GM23338 (cell line): Measurements from ENCODE around the gene KDELR1. TPM values are rescaled to one million over a fixed set of nuclear protein-coding genes. Genes with fewer than 3 reads are reported as not detected.

Experiments used
- ATAC-seq: fragments of 200-7000 bp; cut with Tn5 transposase; 3 replicates; pipeline ENCODE4 v1.9.1; 2020
- DNase-seq: peaks from one replicate; pipeline ENCODE4 v3.0.0-alpha.2; 2015; ENCODE audit warnings: low spot score
- H2AFZ ChIP-seq: fragments of 200-600 bp; sonication (generic); 2 replicates; pipeline ENCODE4 v1.8.0; 2016; ENCODE audit warnings: antibody characterized with exemption, mild to moderate bottlenecking, moderate library complexity
- H3F3A ChIP-seq: fragments of 200-600 bp; sonication (generic); replicated peaks from 2 replicates; pipeline ENCODE4 v1.8.0; 2017; ENCODE audit warnings: antibody characterized with exemption, mixed run types, low read depth
- H3K27ac ChIP-seq: fragments of 200-600 bp; sonication (generic); 2 replicates; pipeline ENCODE4 v1.6.1; 2016; ENCODE audit warnings: low read depth
- H3K27me3 ChIP-seq: fragments of 200-600 bp; sonication (generic); 2 replicates; pipeline ENCODE4 v1.8.0; 2016; ENCODE audit warnings: mild to moderate bottlenecking, mixed run types, moderate library complexity; ENCODE audit not compliant: insufficient read depth
- H3K36me3 ChIP-seq: fragments of 200-600 bp; sonication (generic); 2 replicates; pipeline ENCODE4 v1.8.0; 2016; ENCODE audit warnings: mild to moderate bottlenecking; ENCODE audit not compliant: insufficient read depth
- H3K4me1 ChIP-seq: fragments of 200-600 bp; sonication (generic); 2 replicates; pipeline ENCODE4 v1.8.0; 2016; ENCODE audit warnings: mild to moderate bottlenecking, moderate library complexity; ENCODE audit not compliant: insufficient read depth
- H3K4me2 ChIP-seq: fragments of 200-600 bp; sonication (generic); 2 replicates; pipeline ENCODE4 v1.7.1; 2017; ENCODE audit warnings: mixed run types
- H3K4me3 ChIP-seq: fragments of 200-600 bp; sonication (generic); 2 replicates; pipeline ENCODE4 v1.6.1; 2016; ENCODE audit warnings: mixed run types
- H3K79me2 ChIP-seq: fragments of 200-600 bp; sonication (generic); replicated peaks from 2 replicates; pipeline ENCODE4 v1.8.0; 2017; ENCODE audit warnings: mild to moderate bottlenecking; ENCODE audit not compliant: insufficient read depth
- H3K9me2 ChIP-seq: fragments of 200-600 bp; sonication (generic); 2 replicates; pipeline ENCODE4 v1.8.0; 2017; ENCODE audit not compliant: insufficient read depth
- H4K20me1 ChIP-seq: fragments of 200-600 bp; sonication (generic); replicated peaks from 2 replicates; pipeline ENCODE4 v1.8.0; 2017; ENCODE audit warnings: mild to moderate bottlenecking; ENCODE audit not compliant: insufficient read depth
- H3K27ac Mint-ChIP-seq: 2 replicates; pipeline ENCODE4 v1.8.0; 2020; ENCODE audit warnings: inconsistent platforms, mild to moderate bottlenecking, moderate library complexity, mixed read lengths
- H3K27me3 Mint-ChIP-seq: 3 replicates; pipeline ENCODE4 v1.8.0; 2022; ENCODE audit warnings: low read depth, mild to moderate bottlenecking, moderate library complexity, mixed read lengths, inconsistent platforms; ENCODE audit not compliant: insufficient read depth, poor library complexity
- H3K36me3 Mint-ChIP-seq: 3 replicates; pipeline ENCODE4 v1.8.0; 2021; ENCODE audit warnings: low read depth, mild to moderate bottlenecking, inconsistent platforms, moderate library complexity, mixed read lengths
- H3K4me1 Mint-ChIP-seq: 3 replicates; pipeline ENCODE4 v1.8.0; 2020; ENCODE audit warnings: mild to moderate bottlenecking, inconsistent platforms, mixed read lengths
- H3K4me3 Mint-ChIP-seq: 3 replicates; pipeline ENCODE4 v1.8.0; 2021; ENCODE audit warnings: moderate library complexity, mild to moderate bottlenecking, inconsistent platforms, mixed read lengths
- H3K9me3 Mint-ChIP-seq: 3 replicates; pipeline ENCODE4 v1.8.0; 2020; ENCODE audit warnings: moderate library complexity, mild to moderate bottlenecking, inconsistent platforms, mixed read lengths
- CREB1 ChIP-seq: fragments of 250-450 bp; sonication (Bioruptor Pico); IDR thresholded peaks from 2 replicates; pipeline ENCODE4 v1.5.0; 2020; ENCODE audit warnings: low read depth, mild to moderate bottlenecking, moderate library complexity
- EZH2 ChIP-seq: fragments of 200-600 bp; sonication (generic); IDR thresholded peaks from one replicate; pipeline ENCODE4 v1.8.0; 2017; ENCODE audit warnings: antibody characterized with exemption, mild to moderate bottlenecking, low read depth; ENCODE audit not compliant: unreplicated experiment
- NANOG ChIP-seq: IDR thresholded peaks from 2 replicates; pipeline ENCODE4 v1.6.1; 2016; ENCODE audit warnings: antibody characterized with exemption, borderline replicate concordance
- STAT1 ChIP-seq: IDR thresholded peaks from one replicate; pipeline ENCODE4 v1.6.1; 2016; ENCODE audit warnings: antibody characterized with exemption; ENCODE audit not compliant: unreplicated experiment
- polyA plus RNA-seq: library from polyadenylated mRNA; unstranded; fragments of >200 nt; fragmentation: Nextera tagmentation; extraction: Ambion mirVana; gene quantifications from 2 replicates; pipeline ENCODE4 v1.2.1, GENCODE V29; 2016
- total RNA-seq: library from RNA; depleted of rRNA; stranded (reverse); fragments of >200 nt; shearing (Covaris generic); gene quantifications from 2 replicates; pipeline ENCODE4 v1.2.3, GENCODE V29; 2014
- TF ChIP-seq, protein P1 (sequence below): IDR thresholded peaks from one replicate; pipeline ENCODE4 v1.6.1; 2018; ENCODE audit warnings: antibody characterized with exemption; ENCODE audit not compliant: unreplicated experiment
- TF ChIP-seq, protein P2 (sequence below): fragments of 250-450 bp; sonication (Bioruptor Pico); IDR thresholded peaks from 2 replicates; pipeline ENCODE4 v1.5.0; 2020; ENCODE audit warnings: mild to moderate bottlenecking, moderate library complexity
- TF ChIP-seq, protein P3 (sequence below): IDR thresholded peaks from 2 replicates; pipeline ENCODE4 v1.6.1; 2016; ENCODE audit warnings: antibody characterized with exemption

The KDELR1 gene
- total and polyA plus RNA-seq, 2 experiments from 2014 or later = 176 to 184 TPM

DNA sequence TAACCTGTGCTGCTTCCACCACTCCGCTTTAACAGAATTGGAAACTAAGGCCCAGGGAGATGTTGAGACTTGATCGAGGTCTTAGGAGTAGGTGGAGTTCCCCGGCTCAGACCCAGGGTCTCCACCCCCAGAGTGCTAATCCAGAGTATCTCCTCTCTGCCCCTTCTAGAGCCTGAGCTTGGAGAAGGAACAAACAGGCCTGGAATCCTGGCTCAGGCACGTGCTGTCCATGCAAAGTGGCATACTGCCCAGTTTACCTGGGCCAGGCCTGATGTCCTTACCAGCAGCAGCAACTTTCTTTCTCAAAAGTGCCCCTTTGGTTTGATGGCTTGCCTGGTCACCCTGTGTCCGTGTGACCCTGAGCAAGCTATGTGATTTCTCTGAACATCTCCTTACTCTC is 23.5 kb downstream of the KDELR1 start:
- H3K27ac Mint-ChIP-seq = no peak overlapping the region
- no peaks in the 10 kb centered on the region for H3K9me2 ChIP-seq

More for the DNA sequence above, 23.5 kb downstream of the KDELR1 start:
- ATAC-seq (no peak), DNase-seq (no peak)
- Mint-ChIP-seq H3K9me3 (no peaks in the 10 kb centered on the region; the same call in 2 of the 3 replicates), H3K27me3 (peaks cover 15% of the 10 kb centered on the region), H3K4me1 (peaks cover 10% of the 10 kb centered on the region), H3K36me3 (no peaks in the 10 kb centered on the region), H3K4me3 (no peak overlapping the region)
- Histone ChIP-seq H3K36me3 (no peaks in the 10 kb centered on the region), H3F3A (no peaks in the 10 kb centered on the region), H3K27ac (no peak overlapping the region), H3K27me3 (no peaks in the 10 kb centered on the region), H2AFZ (no peak overlapping the region), H3K4me3 (no peak overlapping the region), H3K79me2 (no peaks in the 10 kb centered on the region), H3K4me1 (no peaks in the 10 kb centered on the region), H4K20me1 (no peaks in the 10 kb centered on the region), H3K4me2 (no peak overlapping the region)
- TF ChIP-seq, protein P1, sequence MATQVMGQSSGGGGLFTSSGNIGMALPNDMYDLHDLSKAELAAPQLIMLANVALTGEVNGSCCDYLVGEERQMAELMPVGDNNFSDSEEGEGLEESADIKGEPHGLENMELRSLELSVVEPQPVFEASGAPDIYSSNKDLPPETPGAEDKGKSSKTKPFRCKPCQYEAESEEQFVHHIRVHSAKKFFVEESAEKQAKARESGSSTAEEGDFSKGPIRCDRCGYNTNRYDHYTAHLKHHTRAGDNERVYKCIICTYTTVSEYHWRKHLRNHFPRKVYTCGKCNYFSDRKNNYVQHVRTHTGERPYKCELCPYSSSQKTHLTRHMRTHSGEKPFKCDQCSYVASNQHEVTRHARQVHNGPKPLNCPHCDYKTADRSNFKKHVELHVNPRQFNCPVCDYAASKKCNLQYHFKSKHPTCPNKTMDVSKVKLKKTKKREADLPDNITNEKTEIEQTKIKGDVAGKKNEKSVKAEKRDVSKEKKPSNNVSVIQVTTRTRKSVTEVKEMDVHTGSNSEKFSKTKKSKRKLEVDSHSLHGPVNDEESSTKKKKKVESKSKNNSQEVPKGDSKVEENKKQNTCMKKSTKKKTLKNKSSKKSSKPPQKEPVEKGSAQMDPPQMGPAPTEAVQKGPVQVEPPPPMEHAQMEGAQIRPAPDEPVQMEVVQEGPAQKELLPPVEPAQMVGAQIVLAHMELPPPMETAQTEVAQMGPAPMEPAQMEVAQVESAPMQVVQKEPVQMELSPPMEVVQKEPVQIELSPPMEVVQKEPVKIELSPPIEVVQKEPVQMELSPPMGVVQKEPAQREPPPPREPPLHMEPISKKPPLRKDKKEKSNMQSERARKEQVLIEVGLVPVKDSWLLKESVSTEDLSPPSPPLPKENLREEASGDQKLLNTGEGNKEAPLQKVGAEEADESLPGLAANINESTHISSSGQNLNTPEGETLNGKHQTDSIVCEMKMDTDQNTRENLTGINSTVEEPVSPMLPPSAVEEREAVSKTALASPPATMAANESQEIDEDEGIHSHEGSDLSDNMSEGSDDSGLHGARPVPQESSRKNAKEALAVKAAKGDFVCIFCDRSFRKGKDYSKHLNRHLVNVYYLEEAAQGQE = no peak
- TF ChIP-seq STAT1 (no peak), CREB1 (no peak), EZH2 (no peak), NANOG (no peak)
- TF ChIP-seq, protein P2, sequence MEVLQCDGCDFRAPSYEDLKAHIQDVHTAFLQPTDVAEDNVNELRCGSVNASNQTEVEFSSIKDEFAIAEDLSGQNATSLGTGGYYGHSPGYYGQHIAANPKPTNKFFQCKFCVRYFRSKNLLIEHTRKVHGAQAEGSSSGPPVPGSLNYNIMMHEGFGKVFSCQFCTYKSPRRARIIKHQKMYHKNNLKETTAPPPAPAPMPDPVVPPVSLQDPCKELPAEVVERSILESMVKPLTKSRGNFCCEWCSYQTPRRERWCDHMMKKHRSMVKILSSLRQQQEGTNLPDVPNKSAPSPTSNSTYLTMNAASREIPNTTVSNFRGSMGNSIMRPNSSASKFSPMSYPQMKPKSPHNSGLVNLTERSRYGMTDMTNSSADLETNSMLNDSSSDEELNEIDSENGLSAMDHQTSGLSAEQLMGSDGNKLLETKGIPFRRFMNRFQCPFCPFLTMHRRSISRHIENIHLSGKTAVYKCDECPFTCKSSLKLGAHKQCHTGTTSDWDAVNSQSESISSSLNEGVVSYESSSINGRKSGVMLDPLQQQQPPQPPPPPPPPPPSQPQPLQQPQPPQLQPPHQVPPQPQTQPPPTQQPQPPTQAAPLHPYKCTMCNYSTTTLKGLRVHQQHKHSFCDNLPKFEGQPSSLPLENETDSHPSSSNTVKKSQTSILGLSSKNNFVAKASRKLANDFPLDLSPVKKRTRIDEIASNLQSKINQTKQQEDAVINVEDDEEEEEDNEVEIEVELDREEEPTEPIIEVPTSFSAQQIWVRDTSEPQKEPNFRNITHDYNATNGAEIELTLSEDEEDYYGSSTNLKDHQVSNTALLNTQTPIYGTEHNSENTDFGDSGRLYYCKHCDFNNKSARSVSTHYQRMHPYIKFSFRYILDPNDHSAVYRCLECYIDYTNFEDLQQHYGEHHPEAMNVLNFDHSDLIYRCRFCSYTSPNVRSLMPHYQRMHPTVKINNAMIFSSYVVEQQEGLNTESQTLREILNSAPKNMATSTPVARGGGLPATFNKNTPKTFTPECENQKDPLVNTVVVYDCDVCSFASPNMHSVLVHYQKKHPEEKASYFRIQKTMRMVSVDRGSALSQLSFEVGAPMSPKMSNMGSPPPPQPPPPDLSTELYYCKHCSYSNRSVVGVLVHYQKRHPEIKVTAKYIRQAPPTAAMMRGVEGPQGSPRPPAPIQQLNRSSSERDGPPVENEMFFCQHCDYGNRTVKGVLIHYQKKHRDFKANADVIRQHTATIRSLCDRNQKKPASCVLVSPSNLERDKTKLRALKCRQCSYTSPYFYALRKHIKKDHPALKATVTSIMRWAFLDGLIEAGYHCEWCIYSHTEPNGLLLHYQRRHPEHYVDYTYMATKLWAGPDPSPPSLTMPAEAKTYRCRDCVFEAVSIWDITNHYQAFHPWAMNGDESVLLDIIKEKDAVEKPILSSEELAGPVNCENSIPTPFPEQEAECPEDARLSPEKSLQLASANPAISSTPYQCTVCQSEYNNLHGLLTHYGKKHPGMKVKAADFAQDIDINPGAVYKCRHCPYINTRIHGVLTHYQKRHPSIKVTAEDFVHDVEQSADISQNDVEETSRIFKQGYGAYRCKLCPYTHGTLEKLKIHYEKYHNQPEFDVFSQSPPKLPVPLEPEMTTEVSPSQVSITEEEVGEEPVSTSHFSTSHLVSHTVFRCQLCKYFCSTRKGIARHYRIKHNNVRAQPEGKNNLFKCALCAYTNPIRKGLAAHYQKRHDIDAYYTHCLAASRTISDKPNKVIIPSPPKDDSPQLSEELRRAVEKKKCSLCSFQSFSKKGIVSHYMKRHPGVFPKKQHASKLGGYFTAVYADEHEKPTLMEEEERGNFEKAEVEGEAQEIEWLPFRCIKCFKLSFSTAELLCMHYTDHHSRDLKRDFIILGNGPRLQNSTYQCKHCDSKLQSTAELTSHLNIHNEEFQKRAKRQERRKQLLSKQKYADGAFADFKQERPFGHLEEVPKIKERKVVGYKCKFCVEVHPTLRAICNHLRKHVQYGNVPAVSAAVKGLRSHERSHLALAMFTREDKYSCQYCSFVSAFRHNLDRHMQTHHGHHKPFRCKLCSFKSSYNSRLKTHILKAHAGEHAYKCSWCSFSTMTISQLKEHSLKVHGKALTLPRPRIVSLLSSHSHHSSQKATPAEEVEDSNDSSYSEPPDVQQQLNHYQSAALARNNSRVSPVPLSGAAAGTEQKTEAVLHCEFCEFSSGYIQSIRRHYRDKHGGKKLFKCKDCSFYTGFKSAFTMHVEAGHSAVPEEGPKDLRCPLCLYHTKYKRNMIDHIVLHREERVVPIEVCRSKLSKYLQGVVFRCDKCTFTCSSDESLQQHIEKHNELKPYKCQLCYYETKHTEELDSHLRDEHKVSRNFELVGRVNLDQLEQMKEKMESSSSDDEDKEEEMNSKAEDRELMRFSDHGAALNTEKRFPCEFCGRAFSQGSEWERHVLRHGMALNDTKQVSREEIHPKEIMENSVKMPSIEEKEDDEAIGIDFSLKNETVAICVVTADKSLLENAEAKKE (CRISPR knock-in tag) = no peak
- TF ChIP-seq, protein P3, sequence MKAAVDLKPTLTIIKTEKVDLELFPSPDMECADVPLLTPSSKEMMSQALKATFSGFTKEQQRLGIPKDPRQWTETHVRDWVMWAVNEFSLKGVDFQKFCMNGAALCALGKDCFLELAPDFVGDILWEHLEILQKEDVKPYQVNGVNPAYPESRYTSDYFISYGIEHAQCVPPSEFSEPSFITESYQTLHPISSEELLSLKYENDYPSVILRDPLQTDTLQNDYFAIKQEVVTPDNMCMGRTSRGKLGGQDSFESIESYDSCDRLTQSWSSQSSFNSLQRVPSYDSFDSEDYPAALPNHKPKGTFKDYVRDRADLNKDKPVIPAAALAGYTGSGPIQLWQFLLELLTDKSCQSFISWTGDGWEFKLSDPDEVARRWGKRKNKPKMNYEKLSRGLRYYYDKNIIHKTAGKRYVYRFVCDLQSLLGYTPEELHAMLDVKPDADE = no peak
